ENCODE results near the gene STAU1. TPM values are rescaled to one million over a fixed set of nuclear protein-coding genes. Genes with fewer than 3 reads are reported as not detected.

Gene STAU1
- total RNA-seq, 4 donors from 2014 or later, result 67.1 to 99.8 (median 75.0) TPM

DNA sequence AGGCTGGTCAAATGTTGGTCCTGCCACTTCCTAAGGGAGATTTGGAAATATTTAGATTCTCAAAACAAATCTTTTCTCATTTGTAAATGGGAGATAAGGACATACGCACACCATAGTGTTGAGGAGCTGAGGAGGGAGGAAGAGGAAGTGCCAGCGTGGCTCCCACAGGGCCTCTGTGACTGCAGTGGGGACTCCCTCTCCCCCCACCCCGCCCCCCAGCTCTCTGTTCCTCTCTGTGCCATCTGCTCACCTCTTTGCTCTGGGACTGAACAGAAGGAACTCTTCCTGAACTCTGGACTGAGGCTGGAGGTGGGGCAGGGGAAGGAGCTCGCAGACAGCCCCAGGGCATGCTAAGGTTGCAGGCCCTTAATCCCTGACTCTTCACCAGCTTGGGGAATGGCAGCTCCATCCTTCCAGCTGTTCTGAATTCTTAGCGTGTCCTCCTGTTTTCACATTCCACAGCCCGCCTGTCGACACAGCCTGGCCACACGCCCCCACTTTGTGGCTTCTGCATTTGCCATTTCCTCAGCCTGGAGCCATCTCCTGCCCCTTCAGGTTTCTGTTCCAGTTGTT lies 42.5 kb upstream of the STAU1 start:
- TF ChIP-seq, protein P1, sequence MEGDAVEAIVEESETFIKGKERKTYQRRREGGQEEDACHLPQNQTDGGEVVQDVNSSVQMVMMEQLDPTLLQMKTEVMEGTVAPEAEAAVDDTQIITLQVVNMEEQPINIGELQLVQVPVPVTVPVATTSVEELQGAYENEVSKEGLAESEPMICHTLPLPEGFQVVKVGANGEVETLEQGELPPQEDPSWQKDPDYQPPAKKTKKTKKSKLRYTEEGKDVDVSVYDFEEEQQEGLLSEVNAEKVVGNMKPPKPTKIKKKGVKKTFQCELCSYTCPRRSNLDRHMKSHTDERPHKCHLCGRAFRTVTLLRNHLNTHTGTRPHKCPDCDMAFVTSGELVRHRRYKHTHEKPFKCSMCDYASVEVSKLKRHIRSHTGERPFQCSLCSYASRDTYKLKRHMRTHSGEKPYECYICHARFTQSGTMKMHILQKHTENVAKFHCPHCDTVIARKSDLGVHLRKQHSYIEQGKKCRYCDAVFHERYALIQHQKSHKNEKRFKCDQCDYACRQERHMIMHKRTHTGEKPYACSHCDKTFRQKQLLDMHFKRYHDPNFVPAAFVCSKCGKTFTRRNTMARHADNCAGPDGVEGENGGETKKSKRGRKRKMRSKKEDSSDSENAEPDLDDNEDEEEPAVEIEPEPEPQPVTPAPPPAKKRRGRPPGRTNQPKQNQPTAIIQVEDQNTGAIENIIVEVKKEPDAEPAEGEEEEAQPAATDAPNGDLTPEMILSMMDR (IDR thresholded peaks at IDR 0.05), result no peak
- ATAC-seq (ENCODE audit: low FRiP score) (no peak), DNase-seq (ENCODE audit: low spot score) (no peak)

DNA sequence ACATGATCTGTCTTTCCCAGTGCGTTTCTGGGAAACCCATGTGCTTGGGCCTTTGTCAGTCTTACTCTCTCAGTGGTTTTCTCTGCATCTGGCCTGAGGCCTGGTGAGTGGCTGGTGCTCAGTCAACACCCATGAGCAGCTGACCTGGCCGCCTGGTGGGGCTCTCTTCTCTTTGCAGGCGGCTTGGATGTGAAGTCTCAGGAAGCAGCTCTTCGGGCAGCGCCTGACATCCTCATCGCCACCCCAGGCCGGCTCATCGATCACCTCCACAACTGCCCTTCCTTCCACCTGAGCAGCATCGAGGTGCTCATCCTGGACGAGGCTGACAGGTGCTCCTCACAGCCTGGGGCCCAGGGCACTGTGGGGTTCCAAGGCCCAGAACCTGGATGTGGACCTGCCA lies 41.9 kb upstream of the STAU1 start:
- ATAC-seq (ENCODE audit: low FRiP score) (no peak), DNase-seq (ENCODE audit: low spot score) (no peak)
- TF ChIP-seq, protein P1 (IDR thresholded peaks at IDR 0.05), result no peak

DNA sequence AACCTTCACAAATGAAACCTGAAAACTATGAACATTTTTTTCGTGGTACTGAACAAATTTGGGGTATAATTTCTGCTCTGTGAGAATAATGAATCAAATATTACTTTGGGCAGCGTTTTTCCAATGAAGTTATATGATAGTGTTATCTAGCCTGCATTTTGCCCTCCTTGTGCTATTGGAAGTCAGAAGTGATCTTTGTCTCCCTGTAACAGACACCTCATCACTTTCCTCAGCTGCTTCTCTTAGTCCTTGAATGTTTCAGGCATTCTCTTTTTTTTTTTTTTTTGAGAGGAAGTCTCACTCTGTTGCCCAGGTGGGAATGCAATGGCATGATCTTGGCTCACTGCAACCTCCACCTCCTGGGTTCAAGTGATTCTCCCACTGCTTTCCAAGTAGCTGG lies 41.2 kb upstream of the STAU1 start:
- no peak for ATAC-seq (ENCODE audit: low FRiP score)
- DNase-seq (ENCODE audit: low spot score), result no peak
- TF ChIP-seq, protein P1 (IDR thresholded peaks at IDR 0.05), result no peak

DNA sequence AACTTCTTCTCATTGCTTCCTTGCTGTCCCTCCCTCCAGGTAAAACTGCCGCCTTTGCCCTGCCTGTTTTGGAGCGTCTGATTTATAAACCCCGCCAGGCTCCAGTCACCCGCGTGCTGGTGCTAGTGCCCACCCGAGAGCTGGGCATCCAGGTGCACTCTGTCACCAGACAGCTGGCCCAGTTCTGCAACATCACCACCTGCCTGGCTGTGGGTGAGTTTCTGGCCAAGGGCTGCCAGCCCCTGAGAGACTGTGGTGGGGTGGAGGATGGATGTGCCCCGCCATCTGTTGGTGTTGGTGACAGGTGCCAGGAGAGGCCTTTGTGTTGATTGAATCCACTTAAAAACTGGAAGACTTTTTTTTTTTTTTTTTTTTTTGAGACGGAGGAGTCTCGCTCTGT lies 40.5 kb upstream of the STAU1 start:
- ATAC-seq (ENCODE audit: low FRiP score) (no peak), DNase-seq (ENCODE audit: low spot score) (no peak)
- TF ChIP-seq, protein P1 (IDR thresholded peaks at IDR 0.05), result no peak

DNA sequence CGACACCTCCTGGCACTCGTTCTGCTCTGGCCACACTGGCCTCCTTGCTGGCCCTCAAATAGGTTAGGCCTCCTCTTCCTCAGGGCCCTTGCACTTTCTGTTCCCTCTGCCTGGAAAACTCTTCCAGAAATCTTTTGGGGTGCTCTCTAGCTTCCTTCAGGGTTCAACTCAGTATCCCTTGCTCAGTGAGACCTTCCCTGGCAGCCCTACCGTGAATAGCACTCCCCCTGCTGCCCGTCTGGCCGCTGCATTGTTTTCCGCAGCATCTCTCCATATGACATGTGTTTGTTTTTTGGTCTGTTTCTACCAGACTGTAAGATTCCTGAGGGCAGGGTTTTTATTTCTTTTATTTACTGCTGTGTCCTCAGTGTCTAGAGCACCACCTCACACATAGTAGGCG lies 37.8 kb upstream of the STAU1 start:
- TF ChIP-seq, protein P1 (IDR thresholded peaks at IDR 0.05), result no peak
- ATAC-seq (ENCODE audit: low FRiP score), result no peak
- DNase-seq (ENCODE audit: low spot score), result no peak

DNA sequence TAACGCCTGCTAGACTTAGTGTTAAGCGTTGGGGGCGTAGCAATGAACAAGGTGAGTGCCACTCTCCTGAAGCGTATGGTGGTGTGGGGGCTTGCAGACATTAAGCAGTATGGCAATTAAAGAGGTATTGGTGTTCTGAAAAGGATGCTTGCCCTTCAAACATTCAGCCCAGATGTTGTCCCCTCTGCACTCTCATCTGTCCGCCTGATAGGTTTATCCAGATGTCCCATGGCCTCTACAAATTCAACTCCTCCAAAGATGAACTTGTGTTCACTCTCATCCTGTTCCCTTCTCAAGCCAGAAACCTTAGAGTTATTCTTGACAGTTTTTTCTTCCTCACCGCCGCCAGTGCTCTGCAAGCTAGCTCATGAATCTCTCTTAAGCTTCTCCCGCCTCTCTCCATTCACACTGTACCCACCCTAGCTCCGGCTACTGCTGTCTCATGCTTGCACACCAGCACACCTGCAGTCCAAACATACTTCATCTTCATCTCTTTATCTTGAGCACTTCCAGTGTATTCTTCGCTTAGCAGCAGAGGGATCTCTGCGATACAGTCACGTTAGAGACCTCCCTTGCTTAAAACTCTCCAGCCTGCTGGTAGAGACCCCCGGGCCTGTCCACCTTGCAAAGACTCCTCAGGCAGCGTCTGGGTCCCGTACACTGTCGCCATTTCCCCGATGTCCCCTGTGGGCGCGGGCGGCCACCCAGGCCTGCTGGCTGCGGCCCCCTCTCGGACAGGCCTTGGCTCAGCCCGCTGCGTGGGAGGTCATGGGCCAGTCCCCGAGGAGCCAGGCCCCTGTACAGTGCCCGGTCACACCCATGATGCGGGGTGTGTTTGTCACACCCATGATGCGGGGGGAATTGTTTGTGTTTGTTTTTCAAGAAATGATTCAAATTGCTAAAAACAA lies 32.0 kb upstream of the STAU1 start:
- ATAC-seq (ENCODE audit: low FRiP score), result no peak
- TF ChIP-seq, protein P1 (IDR thresholded peaks at IDR 0.05), result no peak
- no peak for DNase-seq (ENCODE audit: low spot score)
